ENCODE measurements around the gene GMDS. TPM values are rescaled to one million over a fixed set of nuclear protein-coding genes. Genes with fewer than 3 reads are reported as not detected.

The GMDS gene
- total RNA-seq, 1 experiment from 2014 or later = 27.6 TPM

DNA sequence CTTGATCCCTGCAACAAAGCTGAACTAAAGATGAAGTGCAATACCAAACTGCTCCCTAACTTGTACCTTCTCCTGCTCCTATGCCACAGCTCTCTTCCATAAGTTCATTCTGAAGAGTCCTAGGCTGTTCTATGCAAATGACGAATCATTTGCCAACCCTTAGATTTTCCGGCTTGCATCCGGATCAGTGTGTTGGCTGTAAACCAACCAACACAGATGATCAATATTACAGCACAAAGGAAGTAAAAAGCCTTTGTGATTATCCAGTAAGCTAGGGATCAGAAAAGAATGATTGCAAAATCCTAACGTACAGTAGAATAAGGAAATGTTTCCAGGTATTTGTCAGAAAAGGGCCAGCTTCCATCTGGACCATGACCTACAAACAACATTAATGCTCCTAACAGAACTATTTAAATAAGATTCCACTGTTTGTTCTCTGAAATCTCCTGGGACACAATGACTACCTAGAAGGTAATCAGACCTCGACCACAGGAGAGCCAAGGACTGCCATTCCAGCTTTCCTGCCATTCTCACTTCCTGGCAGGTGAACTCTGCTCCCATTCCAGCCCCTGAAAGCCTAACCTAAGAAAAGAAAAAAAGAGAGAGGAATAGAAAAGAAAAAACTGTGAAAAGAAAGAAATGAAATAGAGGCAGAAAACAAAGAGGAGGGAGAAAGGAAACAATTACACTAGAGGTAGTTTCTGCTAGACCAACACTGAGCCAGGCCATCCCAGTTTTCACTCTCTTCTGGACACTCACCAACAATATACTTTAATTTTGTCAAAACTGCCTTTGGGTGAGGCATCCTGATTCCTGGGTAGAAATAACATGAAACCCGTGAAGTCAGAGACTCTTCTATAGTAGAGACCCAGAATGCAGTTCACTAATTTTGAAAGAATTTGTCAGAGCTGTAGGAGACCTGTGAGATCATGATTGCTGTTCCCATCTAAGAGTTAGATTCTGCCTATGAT lies 19.7 kb downstream of the GMDS start:
- DNase-seq = no peak
- H3K18ac ChIP-seq (ENCODE audit: insufficient read length, low read depth, low read length) = no peak overlapping the region
- no peaks in the 10 kb centered on the region for H3K23me2 ChIP-seq (ENCODE audit: insufficient read length, low read depth, low read length, poor library complexity, severe bottlenecking)
- H2AK5ac ChIP-seq (ENCODE audit: insufficient read length, low read length) = no peak overlapping the region
- no peaks in the 10 kb centered on the region for H3K27me3 ChIP-seq (ENCODE audit: insufficient read depth, low read length)
- H3K79me1 ChIP-seq (ENCODE audit: insufficient read depth, low read depth, low read length, poor library complexity, severe bottlenecking) = peaks cover 4% of the 10 kb centered on the region
- Mint-ChIP-seq H3K9me3 (no peaks in the 10 kb centered on the region), H3K27ac (no peak overlapping the region; a peak in 1 of 7 replicates), H3K27me3 (ENCODE audit: low read depth) (no peaks in the 10 kb centered on the region), H3K4me3 (no peak overlapping the region), H3K4me1 (peaks cover 24 to 34% of the 10 kb centered on the region in 2 experiments), H3K36me3 (ENCODE audit: insufficient read depth in 1 of 3, low read depth in 3 of 3) (no peaks in the 10 kb centered on the region; a peak in 1 of 7 replicates)
- H3K79me2 ChIP-seq (ENCODE audit: insufficient read depth, low read length) = no peaks in the 10 kb centered on the region; the same call in 1 of the 2 replicates
- no peak overlapping the region for H3K4me2 ChIP-seq (ENCODE audit: insufficient read depth, insufficient read length, low read length)
- no peak overlapping the region for H4K8ac ChIP-seq (replicated peaks; ENCODE audit: insufficient read length, low read depth, low read length)
- no peak overlapping the region for H2BK5ac ChIP-seq (ENCODE audit: insufficient read length, low read length)
- no peak overlapping the region for H2AFZ ChIP-seq (ENCODE audit: low read length)
- no peak overlapping the region for H2BK20ac ChIP-seq (ENCODE audit: low read depth, low read length, poor library complexity, severe bottlenecking)
- H3K23ac ChIP-seq (ENCODE audit: insufficient read length, low read depth, low read length) = no peak overlapping the region
- whole genome bisulfite sequencing (ENCODE audit: extremely low coverage, insufficient read length, low lambda C conversion rate) = no CpG with 5 or more reads among the region's 6 CpGs
- H4K20me1 ChIP-seq (ENCODE audit: control insufficient read depth, insufficient read depth, insufficient read length) = no peaks in the 10 kb centered on the region
- H3K56ac ChIP-seq (ENCODE audit: insufficient read length, low read depth, low read length) = no peak overlapping the region
- H3K9ac ChIP-seq (ENCODE audit: extremely low read depth, insufficient read length, low read length) = no peak overlapping the region
- H2BK120ac ChIP-seq (ENCODE audit: low read depth, low read length, poor library complexity, severe bottlenecking) = no peak overlapping the region
- no peak overlapping the region for H3K4ac ChIP-seq (ENCODE audit: low read depth, low read length)
- no peak overlapping the region for H3T11ph ChIP-seq (ENCODE audit: low read length)
- TF ChIP-seq, protein P1, sequence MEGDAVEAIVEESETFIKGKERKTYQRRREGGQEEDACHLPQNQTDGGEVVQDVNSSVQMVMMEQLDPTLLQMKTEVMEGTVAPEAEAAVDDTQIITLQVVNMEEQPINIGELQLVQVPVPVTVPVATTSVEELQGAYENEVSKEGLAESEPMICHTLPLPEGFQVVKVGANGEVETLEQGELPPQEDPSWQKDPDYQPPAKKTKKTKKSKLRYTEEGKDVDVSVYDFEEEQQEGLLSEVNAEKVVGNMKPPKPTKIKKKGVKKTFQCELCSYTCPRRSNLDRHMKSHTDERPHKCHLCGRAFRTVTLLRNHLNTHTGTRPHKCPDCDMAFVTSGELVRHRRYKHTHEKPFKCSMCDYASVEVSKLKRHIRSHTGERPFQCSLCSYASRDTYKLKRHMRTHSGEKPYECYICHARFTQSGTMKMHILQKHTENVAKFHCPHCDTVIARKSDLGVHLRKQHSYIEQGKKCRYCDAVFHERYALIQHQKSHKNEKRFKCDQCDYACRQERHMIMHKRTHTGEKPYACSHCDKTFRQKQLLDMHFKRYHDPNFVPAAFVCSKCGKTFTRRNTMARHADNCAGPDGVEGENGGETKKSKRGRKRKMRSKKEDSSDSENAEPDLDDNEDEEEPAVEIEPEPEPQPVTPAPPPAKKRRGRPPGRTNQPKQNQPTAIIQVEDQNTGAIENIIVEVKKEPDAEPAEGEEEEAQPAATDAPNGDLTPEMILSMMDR (conservative IDR thresholded peaks at IDR 0.05) = no peak
- no peak overlapping the region for H4K91ac ChIP-seq (ENCODE audit: insufficient read length, low read depth, low read length)
- H2BK12ac ChIP-seq (ENCODE audit: insufficient read length, low read depth, low read length) = no peak overlapping the region
- no peak overlapping the region for H3K14ac ChIP-seq (ENCODE audit: insufficient read depth, low read length)
- no peaks in the 10 kb centered on the region for H3K9me3 ChIP-seq (ENCODE audit: control insufficient read depth, low read depth, low read length)
- H3K4me1 ChIP-seq (ENCODE audit: insufficient read depth, low read length) = no peaks in the 10 kb centered on the region; the same call in 1 of the 2 replicates
- H4K5ac ChIP-seq (ENCODE audit: insufficient read length, low read depth, low read length) = no peak overlapping the region
- H3K27ac ChIP-seq (ENCODE audit: insufficient read length, low read depth, low read length) = no peak overlapping the region
- H2BK15ac ChIP-seq (ENCODE audit: low read depth, low read length) = no peak overlapping the region
